ENCODE measurements around the gene VAT1. TPM values are rescaled to one million over a fixed set of nuclear protein-coding genes. Genes with fewer than 3 reads are reported as not detected.
A peak's percentile ranks its signal among the peaks of the same experiment; 100 is the strongest.

The VAT1 gene
- total RNA-seq, 3 donors from 2014 or later, result 35.2 to 142 (median 48.7) TPM

GRCh38 chr17:43019418-43019817 lies 2.8 kb downstream of the VAT1 start:
- Histone ChIP-seq H3K4me1 (ENCODE audit: low read depth) (peaks cover 21% of the 10 kb centered on the region), H3K36me3 (ENCODE audit: low read depth) (no peaks in the 10 kb centered on the region), H3K4me3 (no peak overlapping the region), H3K9me3 (no peaks in the 10 kb centered on the region)
- intact Hi-C loops (cut with DNase I, micrococcal nuclease), result no loop called here
- DNase-seq (no peak), ATAC-seq (peak; percentile 37)
- TF ChIP-seq, protein P1, sequence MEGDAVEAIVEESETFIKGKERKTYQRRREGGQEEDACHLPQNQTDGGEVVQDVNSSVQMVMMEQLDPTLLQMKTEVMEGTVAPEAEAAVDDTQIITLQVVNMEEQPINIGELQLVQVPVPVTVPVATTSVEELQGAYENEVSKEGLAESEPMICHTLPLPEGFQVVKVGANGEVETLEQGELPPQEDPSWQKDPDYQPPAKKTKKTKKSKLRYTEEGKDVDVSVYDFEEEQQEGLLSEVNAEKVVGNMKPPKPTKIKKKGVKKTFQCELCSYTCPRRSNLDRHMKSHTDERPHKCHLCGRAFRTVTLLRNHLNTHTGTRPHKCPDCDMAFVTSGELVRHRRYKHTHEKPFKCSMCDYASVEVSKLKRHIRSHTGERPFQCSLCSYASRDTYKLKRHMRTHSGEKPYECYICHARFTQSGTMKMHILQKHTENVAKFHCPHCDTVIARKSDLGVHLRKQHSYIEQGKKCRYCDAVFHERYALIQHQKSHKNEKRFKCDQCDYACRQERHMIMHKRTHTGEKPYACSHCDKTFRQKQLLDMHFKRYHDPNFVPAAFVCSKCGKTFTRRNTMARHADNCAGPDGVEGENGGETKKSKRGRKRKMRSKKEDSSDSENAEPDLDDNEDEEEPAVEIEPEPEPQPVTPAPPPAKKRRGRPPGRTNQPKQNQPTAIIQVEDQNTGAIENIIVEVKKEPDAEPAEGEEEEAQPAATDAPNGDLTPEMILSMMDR (IDR thresholded peaks at IDR 0.05), result no peak

- peaks cover 17% of the 10 kb centered on the region for H3K4me1 ChIP-seq (ENCODE audit: low read depth)
- TF ChIP-seq, protein P1 (IDR thresholded peaks at IDR 0.05), result no peak
- no peaks in the 10 kb centered on the region for H3K9me3 ChIP-seq
- H3K36me3 ChIP-seq (ENCODE audit: low read depth), result no peaks in the 10 kb centered on the region
- no peak for ATAC-seq
- intact Hi-C loops (cut with DNase I, micrococcal nuclease), result no loop called here
- no peak for DNase-seq
- H3K4me3 ChIP-seq, result no peak overlapping the region
These were observed 3.3 kb downstream of the VAT1 start for GRCh38 chr17:43018932-43019331.

- TF ChIP-seq, protein P1 (IDR thresholded peaks at IDR 0.05), result no peak
- intact Hi-C loops (cut with DNase I, micrococcal nuclease), result no loop called here
- Histone ChIP-seq H3K4me1 (ENCODE audit: low read depth) (peaks cover 17% of the 10 kb centered on the region), H3K4me3 (no peak overlapping the region), H3K36me3 (ENCODE audit: low read depth) (no peaks in the 10 kb centered on the region), H3K9me3 (no peaks in the 10 kb centered on the region)
- no peak for DNase-seq
- ATAC-seq, result no peak
These were observed 4.0 kb downstream of the VAT1 start for GRCh38 chr17:43018008-43018853.

- ATAC-seq (no peak), DNase-seq (no peak)
- no peak overlapping the region for H3K4me3 ChIP-seq
- peaks cover 18% of the 10 kb centered on the region for H3K4me1 ChIP-seq (ENCODE audit: low read depth)
- H3K9me3 ChIP-seq, result no peaks in the 10 kb centered on the region
- TF ChIP-seq, protein P1 (IDR thresholded peaks at IDR 0.05), result no peak
- no peaks in the 10 kb centered on the region for H3K36me3 ChIP-seq (ENCODE audit: low read depth)
- intact Hi-C loops (cut with DNase I, micrococcal nuclease), result no loop called here
These were observed 6.0 kb downstream of the VAT1 start for GRCh38 chr17:43016216-43016615.

GRCh38 chr17:43015579-43015978 lies 6.6 kb downstream of the VAT1 start:
- intact Hi-C loops (cut with DNase I, micrococcal nuclease), result no loop called here
- peaks cover 21% of the 10 kb centered on the region for H3K4me1 ChIP-seq (ENCODE audit: low read depth)
- no peak for DNase-seq
- no peaks in the 10 kb centered on the region for H3K36me3 ChIP-seq (ENCODE audit: low read depth)
- H3K4me3 ChIP-seq, result no peak overlapping the region
- ATAC-seq, result no peak
- no peaks in the 10 kb centered on the region for H3K9me3 ChIP-seq
- TF ChIP-seq, protein P1 (IDR thresholded peaks at IDR 0.05), result no peak

Data from mucosa of descending colon (tissue), 3 donors.